Measurements from ENCODE around the gene TASOR. TPM values are rescaled to one million over a fixed set of nuclear protein-coding genes. Genes with fewer than 3 reads are reported as not detected.

The TASOR gene
- polyA plus RNA-seq, 1 donor from 2014 or later: 84.8 TPM

- H3K27ac ChIP-seq (ENCODE audit: low read length): no peak overlapping the region
- TF ChIP-seq EZH2 (IDR thresholded peaks at IDR 0.05; ENCODE audit: borderline replicate concordance, insufficient read depth, low read length, poor library complexity, severe bottlenecking) (no peak), REST (IDR thresholded peaks at IDR 0.05; ENCODE audit: borderline replicate concordance) (no peak), SMC3 (conservative IDR thresholded peaks at IDR 0.05; ENCODE audit: poor library complexity) (no peak), MXI1 (conservative IDR thresholded peaks at IDR 0.05; ENCODE audit: poor library complexity, severe bottlenecking) (no peak), RAD21 (conservative IDR thresholded peaks at IDR 0.05) (no peak), TAF1 (IDR thresholded peaks at IDR 0.05; ENCODE audit: low read depth) (no peak), EP300 (conservative IDR thresholded peaks at IDR 0.05; ENCODE audit: poor library complexity, severe bottlenecking) (no peak), POLR2AphosphoS5 (IDR thresholded peaks at IDR 0.05) (no peak)
- TF ChIP-seq, protein P1, sequence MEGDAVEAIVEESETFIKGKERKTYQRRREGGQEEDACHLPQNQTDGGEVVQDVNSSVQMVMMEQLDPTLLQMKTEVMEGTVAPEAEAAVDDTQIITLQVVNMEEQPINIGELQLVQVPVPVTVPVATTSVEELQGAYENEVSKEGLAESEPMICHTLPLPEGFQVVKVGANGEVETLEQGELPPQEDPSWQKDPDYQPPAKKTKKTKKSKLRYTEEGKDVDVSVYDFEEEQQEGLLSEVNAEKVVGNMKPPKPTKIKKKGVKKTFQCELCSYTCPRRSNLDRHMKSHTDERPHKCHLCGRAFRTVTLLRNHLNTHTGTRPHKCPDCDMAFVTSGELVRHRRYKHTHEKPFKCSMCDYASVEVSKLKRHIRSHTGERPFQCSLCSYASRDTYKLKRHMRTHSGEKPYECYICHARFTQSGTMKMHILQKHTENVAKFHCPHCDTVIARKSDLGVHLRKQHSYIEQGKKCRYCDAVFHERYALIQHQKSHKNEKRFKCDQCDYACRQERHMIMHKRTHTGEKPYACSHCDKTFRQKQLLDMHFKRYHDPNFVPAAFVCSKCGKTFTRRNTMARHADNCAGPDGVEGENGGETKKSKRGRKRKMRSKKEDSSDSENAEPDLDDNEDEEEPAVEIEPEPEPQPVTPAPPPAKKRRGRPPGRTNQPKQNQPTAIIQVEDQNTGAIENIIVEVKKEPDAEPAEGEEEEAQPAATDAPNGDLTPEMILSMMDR (IDR thresholded peaks at IDR 0.05; ENCODE audit: poor library complexity, severe bottlenecking): no peak
- no peak overlapping the region for H3K4me2 ChIP-seq (ENCODE audit: low read length)
- H3K9me2 ChIP-seq (ENCODE audit: insufficient read depth, low read length): no peaks in the 10 kb centered on the region
- H3K36me3 ChIP-seq (ENCODE audit: insufficient read depth, low read length): no peaks in the 10 kb centered on the region
- no peaks in the 10 kb centered on the region for H4K20me1 ChIP-seq (ENCODE audit: insufficient read depth)
- no peaks in the 10 kb centered on the region for H3K9me3 ChIP-seq (ENCODE audit: low read length)
- no peak overlapping the region for H2AFZ ChIP-seq (ENCODE audit: low read depth, low read length)
- no peaks in the 10 kb centered on the region for H3K27me3 ChIP-seq (ENCODE audit: insufficient read depth, low read depth, low read length)
- H3K79me2 ChIP-seq (replicated peaks; ENCODE audit: insufficient read depth, low read length): no peaks in the 10 kb centered on the region
- no peaks in the 10 kb centered on the region for H3F3A ChIP-seq (ENCODE audit: insufficient read depth, low read length, poor library complexity, severe bottlenecking)
- H3K4me3 ChIP-seq (ENCODE audit: low read length): no peak overlapping the region
- no peak overlapping the region for H3K9ac ChIP-seq (ENCODE audit: low read length)
Measured at GRCh38 chr3:56691165-56692000, 8.3 kb upstream of the TASOR start.

DNA sequence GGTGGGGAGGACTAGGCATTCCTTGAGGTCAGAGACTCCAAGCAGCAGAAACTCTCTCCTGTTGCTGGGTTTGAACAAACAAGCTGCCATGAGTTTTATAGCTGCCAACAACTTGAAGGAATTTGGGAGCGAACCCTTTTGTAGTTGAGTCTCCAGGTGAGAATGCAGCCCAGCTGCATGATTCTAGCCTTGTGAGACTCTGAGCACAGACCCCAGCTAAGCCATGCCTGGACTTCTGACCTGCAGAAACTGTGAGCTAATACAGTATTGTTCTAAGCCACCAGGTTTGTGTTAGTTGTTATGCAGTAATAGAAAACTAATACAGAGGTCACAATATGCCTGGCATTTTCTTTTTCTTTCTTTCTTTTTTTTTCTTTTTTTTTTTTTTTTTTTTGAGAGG lies 6.2 kb upstream of the TASOR start:
- no peaks in the 10 kb centered on the region for H4K20me1 ChIP-seq (ENCODE audit: insufficient read depth)
- no peaks in the 10 kb centered on the region for H3K79me2 ChIP-seq (replicated peaks; ENCODE audit: insufficient read depth, low read length)
- H2AFZ ChIP-seq (ENCODE audit: low read depth, low read length): no peak overlapping the region
- no peaks in the 10 kb centered on the region for H3F3A ChIP-seq (ENCODE audit: insufficient read depth, low read length, poor library complexity, severe bottlenecking)
- no peaks in the 10 kb centered on the region for H3K27me3 ChIP-seq (ENCODE audit: insufficient read depth, low read depth, low read length)
- no peaks in the 10 kb centered on the region for H3K9me3 ChIP-seq (ENCODE audit: low read length)
- no peak overlapping the region for H3K4me2 ChIP-seq (ENCODE audit: low read length)
- no peak overlapping the region for H3K4me3 ChIP-seq (ENCODE audit: low read length)
- H3K27ac ChIP-seq (ENCODE audit: low read length): no peak overlapping the region
- TF ChIP-seq EZH2 (IDR thresholded peaks at IDR 0.05; ENCODE audit: borderline replicate concordance, insufficient read depth, low read length, poor library complexity, severe bottlenecking) (no peak), RAD21 (conservative IDR thresholded peaks at IDR 0.05) (no peak), TAF1 (IDR thresholded peaks at IDR 0.05; ENCODE audit: low read depth) (no peak), EP300 (conservative IDR thresholded peaks at IDR 0.05; ENCODE audit: poor library complexity, severe bottlenecking) (no peak), REST (IDR thresholded peaks at IDR 0.05; ENCODE audit: borderline replicate concordance) (no peak), SMC3 (conservative IDR thresholded peaks at IDR 0.05; ENCODE audit: poor library complexity) (no peak), POLR2AphosphoS5 (IDR thresholded peaks at IDR 0.05) (no peak), MXI1 (conservative IDR thresholded peaks at IDR 0.05; ENCODE audit: poor library complexity, severe bottlenecking) (no peak)
- TF ChIP-seq, protein P1 (IDR thresholded peaks at IDR 0.05; ENCODE audit: poor library complexity, severe bottlenecking): no peak
- H3K9me2 ChIP-seq (ENCODE audit: insufficient read depth, low read length): no peaks in the 10 kb centered on the region
- no peak overlapping the region for H3K9ac ChIP-seq (ENCODE audit: low read length)
- H3K36me3 ChIP-seq (ENCODE audit: insufficient read depth, low read length): no peaks in the 10 kb centered on the region
